NCI-H2081 treated with DMSO at 0.1 percent for 48 hours (cell line): Measurements from ENCODE around the gene GRID1.
"Not testable (repeated sequence)": the region's sequence is repeated elsewhere in the genome, so short reads cannot be mapped to it uniquely, and the experiment has no call there.

Source experiments
- DNase-seq: peaks from one replicate; lab custom pipeline; 2025; lab: John Stamatoyannopoulos, UW

GRID1 gene

GRCh38 chr10:86033581-86033980 lies 333.0 kb downstream of the GRID1 start:
- DNase-seq = no peak

- DNase-seq = not testable (repeated sequence)
These were observed 334.5 kb downstream of the GRID1 start for GRCh38 chr10:86032087-86032486.

- DNase-seq = no peak
These were observed 336.3 kb downstream of the GRID1 start for GRCh38 chr10:86030312-86030711.

GRCh38 chr10:86027346-86027745 lies 339.2 kb downstream of the GRID1 start:
- DNase-seq = no peak

GRCh38 chr10:86025509-86025908 lies 341.1 kb downstream of the GRID1 start:
- DNase-seq = no peak

- DNase-seq = no peak
These were observed 342.1 kb downstream of the GRID1 start for GRCh38 chr10:86024281-86025041.

- no peak for DNase-seq
These were observed 342.7 kb downstream of the GRID1 start for GRCh38 chr10:86023931-86024280.

- no peak for DNase-seq
These were observed 343.3 kb downstream of the GRID1 start for GRCh38 chr10:86023336-86023735.

GRCh38 chr10:86022906-86023305 lies 343.7 kb downstream of the GRID1 start:
- no peak for DNase-seq

- DNase-seq = no peak
These were observed 346.5 kb downstream of the GRID1 start for GRCh38 chr10:86020134-86020533.

- no peak for DNase-seq
These were observed 347.5 kb downstream of the GRID1 start for GRCh38 chr10:86019141-86019540.

GRCh38 chr10:86018735-86019058 lies 347.9 kb downstream of the GRID1 start:
- DNase-seq = no peak

- DNase-seq = no peak
These were observed 348.5 kb downstream of the GRID1 start for GRCh38 chr10:86017841-86018734.

- no peak for DNase-seq
These were observed 353.0 kb downstream of the GRID1 start for GRCh38 chr10:86013568-86013967.

GRCh38 chr10:86007171-86007570 lies 359.4 kb downstream of the GRID1 start:
- DNase-seq = no peak

- DNase-seq = no peak
These were observed 362.3 kb downstream of the GRID1 start for GRCh38 chr10:86004337-86004736.

GRCh38 chr10:86003201-86003621 lies 363.4 kb downstream of the GRID1 start:
- no peak for DNase-seq

GRCh38 chr10:86001521-86001920 lies 365.1 kb downstream of the GRID1 start:
- DNase-seq = no peak

GRCh38 chr10:85997544-85997943 lies 369.1 kb downstream of the GRID1 start:
- DNase-seq = no peak

GRCh38 chr10:85995791-85996190 lies 370.8 kb downstream of the GRID1 start:
- no peak for DNase-seq

GRCh38 chr10:85993840-85994507 lies 372.6 kb downstream of the GRID1 start:
- DNase-seq = no peak

- DNase-seq = no peak
These were observed 373.5 kb downstream of the GRID1 start for GRCh38 chr10:85993140-85993539.

GRCh38 chr10:85992324-85992723 lies 374.3 kb downstream of the GRID1 start:
- DNase-seq = no peak
